K562 (cell line): ENCODE measurements around the gene ZNF174. TPM values are rescaled to one million over a fixed set of nuclear protein-coding genes. Genes with fewer than 3 reads are reported as not detected.

Source experiments
- ADNP ChIP-seq: fragments of 200-800 bp; sonication (Bioruptor generic); IDR thresholded peaks from 2 replicates; pipeline ENCODE4 v1.6.1; 2016; ENCODE audit warnings: missing genetic modification characterization, missing compliant biosample characterization
- ARID3B ChIP-seq: fragments of 250-450 bp; sonication (Bioruptor Pico); IDR thresholded peaks from 2 replicates; pipeline ENCODE4 v1.4.0; 2020; ENCODE audit warnings: borderline replicate concordance
- CBX1 ChIP-seq: sonication (generic); IDR thresholded peaks from 2 replicates; pipeline ENCODE4 v1.6.1; 2016; ENCODE audit warnings: antibody characterized with exemption, low read depth, mild to moderate bottlenecking
- E2F4 ChIP-seq: sonication (generic); formaldehyde crosslinking; IDR thresholded peaks from 2 replicates; pipeline ENCODE4 v1.8.0; 2022; ENCODE audit warnings: mild to moderate bottlenecking, low read depth, missing genetic modification reagents
- ELF4 ChIP-seq: fragments of 450-650 bp; formaldehyde crosslinking; IDR thresholded peaks from 2 replicates; pipeline ENCODE4 v1.4.0; 2022; ENCODE audit warnings: missing genetic modification characterization
- ETV6 ChIP-seq, 3 experiments: fragments of 150-350 bp in 1 of 3; sonication (generic) in 1 of 3; formaldehyde crosslinking in 1 of 3; IDR thresholded peaks; 2 replicates each; pipeline versions ENCODE4 v1.6.1 to v1.8.0; 2014 to 2022; ENCODE audit warnings: borderline replicate concordance in 2 of 3, low read depth in 2 of 3, antibody characterized with exemption in 1 of 3, low read length in 1 of 3, mild to moderate bottlenecking in 1 of 3, missing genetic modification reagents in 1 of 3
- FIP1L1 ChIP-seq: fragments of 200-400 bp; formaldehyde crosslinking; IDR thresholded peaks from 2 replicates; pipeline ENCODE4 v1.6.1; 2018; ENCODE audit warnings: mild to moderate bottlenecking, low read depth, low read length; ENCODE audit not compliant: poor library complexity, severe bottlenecking
- FOXM1 ChIP-seq, 2 experiments: fragments of 450-650 bp in 1 of 2; sonication (generic) in 1 of 2; formaldehyde crosslinking in 1 of 2; IDR thresholded peaks; 2 replicates each; pipeline versions ENCODE4 v1.6.1 to v1.9.0; 2017 to 2022; ENCODE audit warnings: low read depth in 2 of 2, mild to moderate bottlenecking in 2 of 2, missing genetic modification reagents in 1 of 2, moderate library complexity in 1 of 2
- GATAD2A ChIP-seq: fragments of 450-650 bp; IDR thresholded peaks from 2 replicates; pipeline ENCODE4 v1.6.1; 2017
- GATAD2B ChIP-seq: fragments of 450-650 bp; IDR thresholded peaks from 2 replicates; pipeline ENCODE4 v1.6.1; 2017; ENCODE audit warnings: mild to moderate bottlenecking, borderline replicate concordance
- HDAC6 ChIP-seq: IDR thresholded peaks from 2 replicates; pipeline ENCODE4 v1.6.1; 2012; ENCODE audit warnings: low read depth, mild to moderate bottlenecking, control low read depth, inconsistent platforms, low read length, moderate library complexity
- HSF4 ChIP-seq: fragments of 250-450 bp; sonication (Bioruptor Pico); IDR thresholded peaks from 2 replicates; pipeline ENCODE4 v2.1.2; 2022; ENCODE audit warnings: mild to moderate bottlenecking, moderate library complexity, borderline replicate concordance
- IFI16 ChIP-seq: fragments of 250-450 bp; sonication (Bioruptor Pico); IDR thresholded peaks from 2 replicates; pipeline ENCODE4 v2.1.2; 2022; ENCODE audit warnings: mild to moderate bottlenecking, inconsistent platforms
- MAFG ChIP-seq: fragments of 450-650 bp; conservative IDR thresholded peaks from 2 replicates; pipeline ENCODE4 v1.6.1; 2016; ENCODE audit warnings: missing genetic modification characterization, missing compliant biosample characterization
- MCM7 ChIP-seq, 2 experiments: fragments of 450-650 bp; IDR thresholded peaks; 2 replicates each; pipeline ENCODE4 v1.6.1; 2016 to 2018
- MIER1 ChIP-seq: fragments of 450-650 bp; IDR thresholded peaks from 2 replicates; pipeline ENCODE4 v1.6.1; 2016; ENCODE audit warnings: antibody characterized with exemption, mild to moderate bottlenecking, low read depth
- MYNN ChIP-seq, 2 experiments: sonication (generic); formaldehyde crosslinking in 1 of 2; IDR thresholded peaks; 2 replicates each; pipeline versions ENCODE4 v1.5.0 to v1.6.1; 2016 to 2020; ENCODE audit warnings: antibody characterized with exemption in 1 of 2, missing genetic modification reagents in 1 of 2
- PHB2 ChIP-seq: fragments of 450-650 bp; IDR thresholded peaks from 2 replicates; pipeline ENCODE4 v1.6.1; 2017; ENCODE audit warnings: low read depth
- POLR2A ChIP-seq: fragments of 450-650 bp; conservative IDR thresholded peaks from 2 replicates; pipeline ENCODE4 v1.6.1; 2016
- RFX7 ChIP-seq: fragments of 250-450 bp; sonication (Bioruptor Pico); IDR thresholded peaks from 2 replicates; pipeline ENCODE4 v1.5.1; 2021; ENCODE audit warnings: mild to moderate bottlenecking
- SMAD1 ChIP-seq: fragments of 150-350 bp; IDR thresholded peaks from 2 replicates; pipeline ENCODE4 v1.6.1; 2014; ENCODE audit warnings: low read length, low read depth; ENCODE audit not compliant: partially characterized antibody
- SMARCA5 ChIP-seq: fragments of 450-650 bp; IDR thresholded peaks from 2 replicates; pipeline ENCODE4 v1.6.1; 2016
- SNRNP70 ChIP-seq: fragments of 200-400 bp; formaldehyde crosslinking; optimal IDR thresholded peaks from 2 replicates; pipeline ENCODE3; 2017; ENCODE audit warnings: low read depth, low read length
- XRCC5 ChIP-seq: fragments of 200-400 bp; formaldehyde crosslinking; IDR thresholded peaks from 2 replicates; pipeline ENCODE4 v1.6.1; 2017; ENCODE audit warnings: low read depth, mild to moderate bottlenecking, low read length
- ZC3H8 ChIP-seq: fragments of 450-650 bp; IDR thresholded peaks from 2 replicates; pipeline ENCODE4 v1.6.1; 2017
- ZNF23 ChIP-seq: fragments of 250-450 bp; sonication (Bioruptor Pico); IDR thresholded peaks from 2 replicates; pipeline ENCODE4 v1.4.0; 2020; ENCODE audit warnings: mild to moderate bottlenecking
- ZNF584 ChIP-seq: fragments of 200-800 bp; sonication (Bioruptor generic); IDR thresholded peaks from 2 replicates; pipeline ENCODE4 v1.6.1; 2016; ENCODE audit warnings: low read depth, mild to moderate bottlenecking, missing genetic modification characterization, missing compliant biosample characterization
- ZSCAN32 ChIP-seq: fragments of 450-650 bp; formaldehyde crosslinking; IDR thresholded peaks from 2 replicates; pipeline ENCODE4 v1.4.0; 2020; ENCODE audit warnings: mild to moderate bottlenecking, moderate library complexity
- polyA plus RNA-seq, 8 experiments: library from polyadenylated mRNA; depleted of rRNA in 4 of 8; stranded (reverse) in 5 of 8; unstranded in 3 of 8; fragments of >200 nt; fragmentation: Nextera tagmentation in 2 of 8; fragmentation: Illumina TruSeq in 1 of 8; extraction: Ambion mirVana in 2 of 8; extraction: Trizol in 1 of 8; gene quantifications; 2 replicates each; pipeline versions ENCODE4 v1.2.1 to v1.2.3, GENCODE V29; 2011 to 2014; ENCODE audit warnings: inconsistent platforms in 1 of 8, missing spikeins in 1 of 8
- total RNA-seq, 7 experiments: library from RNA; depleted of rRNA in 6 of 7; stranded (reverse); fragments of >200 nt in 6 of 7; fragmentation: Illumina TruSeq in 2 of 7; extraction: Trizol in 2 of 7; gene quantifications; 2 replicates each; pipeline versions ENCODE4 v1.2.1 to v1.2.3, GENCODE V29; 2011 to 2021; ENCODE audit warnings: low replicate concordance in 1 of 7
- TF ChIP-seq, protein P1 (sequence below): fragments of 450-650 bp; formaldehyde crosslinking; IDR thresholded peaks from 2 replicates; pipeline ENCODE4 v1.4.0; 2022; ENCODE audit warnings: mild to moderate bottlenecking, moderate library complexity

The ZNF174 gene
- total and polyA plus RNA-seq, 9 of the 15 experiments (the other 6 are each of a cell fraction or from before 2014, with no cell fraction given): 5.1 to 19.1 (median 12.5) TPM

GRCh38 chr16:3408561-3409197, 7.7 kb downstream of the ZNF174 start (continued):
- TF ChIP-seq XRCC5 (no peak), FIP1L1 (no peak), ELF4 (CRISPR knock-in tag) (no peak), SMAD1 (no peak), GATAD2A (no peak), MIER1 (no peak), SNRNP70 (no peak), RFX7 (no peak), POLR2A (no peak), E2F4 (CRISPR knock-in tag) (no peak), ZNF584 (no peak), ARID3B (no peak), SMARCA5 (no peak), HDAC6 (peak; percentile 99), ZSCAN32 (CRISPR knock-in tag) (no peak), FOXM1 (IDR thresholded peaks at IDR 0.05; ENCODE audit: low read depth) (no peak), FOXM1 (CRISPR knock-in tag; IDR thresholded peaks at IDR 0.05; ENCODE audit: low read depth) (no peak), ZC3H8 (no peak), GATAD2B (no peak), ADNP (tag) (no peak), ETV6 (IDR thresholded peaks at IDR 0.05; ENCODE audit: borderline replicate concordance in 1 of 2, low read depth in 2 of 2, low read length in 1 of 2) (no peak), ETV6 (CRISPR knock-in tag; IDR thresholded peaks at IDR 0.05; ENCODE audit: borderline replicate concordance) (no peak), ZNF23 (no peak), MCM7 (IDR thresholded peaks at IDR 0.05) (no peak), MYNN (IDR thresholded peaks at IDR 0.05) (no peak), MYNN (CRISPR knock-in tag; IDR thresholded peaks at IDR 0.05) (no peak), MAFG (tag) (peak; percentile 29; the same call in 1 of the 2 replicates), HSF4 (CRISPR knock-in tag) (no peak), CBX1 (peak; percentile 92), PHB2 (no peak), IFI16 (CRISPR knock-in tag) (no peak)
- TF ChIP-seq, protein P1, sequence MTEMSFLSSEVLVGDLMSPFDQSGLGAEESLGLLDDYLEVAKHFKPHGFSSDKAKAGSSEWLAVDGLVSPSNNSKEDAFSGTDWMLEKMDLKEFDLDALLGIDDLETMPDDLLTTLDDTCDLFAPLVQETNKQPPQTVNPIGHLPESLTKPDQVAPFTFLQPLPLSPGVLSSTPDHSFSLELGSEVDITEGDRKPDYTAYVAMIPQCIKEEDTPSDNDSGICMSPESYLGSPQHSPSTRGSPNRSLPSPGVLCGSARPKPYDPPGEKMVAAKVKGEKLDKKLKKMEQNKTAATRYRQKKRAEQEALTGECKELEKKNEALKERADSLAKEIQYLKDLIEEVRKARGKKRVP (CRISPR knock-in tag): no peak
